WERI-Rb-1 (cell line): ENCODE results near the gene U2AF2.

Experiments used
- DNase-seq: peaks from one replicate; pipeline ENCODE4 v3.0.0-alpha.2; 2020
- H3K27ac ChIP-seq: fragments of 250-450 bp; sonication (Bioruptor Pico); 2 replicates; pipeline ENCODE4 v1.5.1; 2020; ENCODE audit warnings: mild to moderate bottlenecking, moderate library complexity
- H3K27me3 ChIP-seq: fragments of 250-450 bp; sonication (Bioruptor Pico); 2 replicates; pipeline ENCODE4 v1.5.1; 2021; ENCODE audit warnings: mild to moderate bottlenecking, low read depth, moderate library complexity; ENCODE audit not compliant: insufficient read depth, severe bottlenecking
- H3K36me3 ChIP-seq: fragments of 250-450 bp; sonication (Bioruptor Pico); 2 replicates; pipeline ENCODE4 v1.5.1; 2020; ENCODE audit warnings: mild to moderate bottlenecking, moderate library complexity
- H3K4me3 ChIP-seq: 2 replicates; pipeline ENCODE4 v1.5.1; 2011; ENCODE audit warnings: low read depth, mild to moderate bottlenecking, control low read depth, low read length
- H3K9me3 ChIP-seq: fragments of 250-450 bp; sonication (Bioruptor Pico); 2 replicates; pipeline ENCODE4 v1.5.1; 2021; ENCODE audit warnings: mild to moderate bottlenecking, moderate library complexity; ENCODE audit not compliant: severe bottlenecking
- CTCF ChIP-seq: IDR thresholded peaks from 2 replicates; pipeline ENCODE4 v1.5.1; 2011; ENCODE audit warnings: low read depth, mild to moderate bottlenecking, control low read depth, inconsistent platforms, low read length

U2AF2 gene

GRCh38 chr19:55669418-55670279 is 14.8 kb downstream of the U2AF2 start:
- no peak overlapping the region for H3K27ac ChIP-seq
- no peaks in the 10 kb centered on the region for H3K9me3 ChIP-seq
- peaks cover 78% of the 10 kb centered on the region for H3K36me3 ChIP-seq
- no peak for DNase-seq
- no peaks in the 10 kb centered on the region for H3K27me3 ChIP-seq
- no peak overlapping the region for H3K4me3 ChIP-seq
- TF ChIP-seq CTCF, result no peak

DNA sequence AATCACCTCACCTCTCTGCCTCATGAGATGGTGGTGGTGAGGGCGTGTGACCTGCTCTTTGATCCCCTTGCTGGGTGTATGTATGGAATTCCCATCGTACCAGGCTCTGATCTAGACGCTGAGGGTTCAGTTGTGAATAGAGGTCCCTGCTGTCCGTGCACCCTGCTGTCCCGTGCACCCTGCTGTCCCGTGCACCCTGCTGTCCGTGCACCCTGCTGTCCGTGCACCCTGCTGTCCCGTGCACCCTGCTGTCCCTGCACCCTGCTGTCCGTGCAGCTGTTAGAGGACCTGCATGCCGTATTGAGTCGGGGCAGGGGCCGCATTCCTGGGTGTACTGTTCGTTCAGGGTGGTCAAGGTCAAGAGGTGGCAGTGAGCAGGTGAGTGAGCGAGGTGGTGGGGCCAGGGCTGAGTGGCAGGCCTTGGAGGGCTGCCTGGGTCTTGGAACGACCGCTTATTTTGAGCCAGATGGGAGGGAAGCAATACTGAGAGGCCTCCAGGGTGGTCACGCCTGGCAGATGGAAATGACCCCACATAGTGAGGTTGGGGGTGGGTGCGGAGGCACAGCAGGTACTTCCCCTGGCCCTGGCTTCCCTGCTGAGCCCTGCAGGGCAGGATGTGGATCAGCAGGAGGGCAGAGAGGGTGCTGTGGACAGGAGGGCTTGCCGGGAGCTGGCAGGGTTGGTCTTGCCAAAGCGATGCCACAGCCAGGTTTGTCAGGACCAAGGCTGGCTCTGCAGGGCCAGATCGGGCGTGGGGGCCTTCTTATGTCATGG is 15.6 kb downstream of the U2AF2 start:
- H3K4me3 ChIP-seq, result no peak overlapping the region
- no peak overlapping the region for H3K27ac ChIP-seq
- H3K27me3 ChIP-seq, result no peaks in the 10 kb centered on the region
- peaks cover 74% of the 10 kb centered on the region for H3K36me3 ChIP-seq
- H3K9me3 ChIP-seq, result no peaks in the 10 kb centered on the region
- no peak for TF ChIP-seq CTCF
- DNase-seq, result no peak

DNA sequence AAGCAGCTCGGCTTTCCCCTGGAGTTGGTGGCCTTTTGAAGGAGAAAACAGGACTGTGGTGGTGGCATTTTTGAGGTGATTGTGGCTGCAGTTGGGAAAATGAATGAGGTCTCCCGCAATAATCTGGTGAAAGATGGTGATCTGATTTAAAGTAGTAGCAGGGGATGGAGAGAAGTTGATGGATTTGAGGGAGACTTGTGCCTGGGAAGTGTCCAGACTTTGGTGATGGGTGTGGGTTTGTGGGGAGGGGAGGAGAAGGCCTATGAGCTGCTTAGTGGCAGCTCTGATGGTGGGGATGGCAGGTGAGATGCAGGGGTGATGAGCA is 16.2 kb downstream of the U2AF2 start:
- Histone ChIP-seq H3K36me3 (peaks cover 69% of the 10 kb centered on the region), H3K27me3 (no peaks in the 10 kb centered on the region), H3K27ac (no peak overlapping the region), H3K4me3 (no peak overlapping the region), H3K9me3 (no peaks in the 10 kb centered on the region)
- DNase-seq, result no peak
- TF ChIP-seq CTCF, result no peak

DNA sequence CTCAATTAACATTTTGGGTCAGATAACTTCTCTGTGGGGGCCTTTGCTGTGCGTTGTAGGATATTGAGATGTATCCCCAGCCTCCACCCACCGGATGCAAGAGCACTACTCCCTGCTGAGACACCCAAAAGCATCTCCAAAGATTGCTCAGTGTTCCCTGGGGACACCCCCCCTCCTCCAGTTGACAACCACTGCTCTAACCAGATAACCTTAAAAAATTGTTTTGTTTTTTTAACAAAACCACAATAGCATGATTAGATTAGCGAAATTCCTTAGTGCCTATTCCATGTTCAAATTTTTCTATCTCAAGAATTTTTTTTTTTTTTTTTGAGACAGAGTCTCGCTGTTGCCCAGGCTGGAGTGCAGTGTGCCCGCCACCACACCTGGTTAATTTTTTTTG is 17.6 kb downstream of the U2AF2 start:
- no peaks in the 10 kb centered on the region for H3K27me3 ChIP-seq
- H3K9me3 ChIP-seq, result no peaks in the 10 kb centered on the region
- no peak overlapping the region for H3K27ac ChIP-seq
- no peak for DNase-seq
- no peak for TF ChIP-seq CTCF
- H3K4me3 ChIP-seq, result no peak overlapping the region
- peaks cover 66% of the 10 kb centered on the region for H3K36me3 ChIP-seq

DNA sequence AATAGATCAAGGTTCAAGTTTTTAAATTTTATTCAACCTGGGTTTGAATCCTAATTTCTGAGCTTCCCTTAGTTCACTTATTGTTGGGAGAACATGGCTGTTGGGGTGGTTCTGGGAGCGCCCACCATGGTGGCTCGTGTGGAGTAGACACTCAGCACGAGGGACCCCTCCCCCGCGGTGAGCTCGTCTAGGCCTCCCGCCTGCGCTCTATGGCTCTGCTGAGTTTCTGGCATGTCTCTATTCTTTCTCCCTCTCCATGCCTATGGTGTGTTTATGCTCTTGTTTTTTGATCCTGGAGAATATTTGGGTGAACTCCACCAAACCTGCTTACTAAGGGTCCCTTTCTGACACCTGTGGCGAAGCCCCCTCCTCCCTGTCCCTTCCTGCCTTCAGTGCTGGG is 18.6 kb downstream of the U2AF2 start:
- no peak for DNase-seq

More for the DNA sequence above, 18.6 kb downstream of the U2AF2 start:
- Histone ChIP-seq H3K4me3 (no peak overlapping the region), H3K27me3 (no peaks in the 10 kb centered on the region), H3K9me3 (no peaks in the 10 kb centered on the region), H3K27ac (peak overlapping the region; percentile 52), H3K36me3 (peaks cover 68% of the 10 kb centered on the region)
- TF ChIP-seq CTCF, result no peak
